ENCODE data around the gene NUP210L. TPM values are rescaled to one million over a fixed set of nuclear protein-coding genes. Genes with fewer than 3 reads are reported as not detected.

The NUP210L gene
- total and polyA plus RNA-seq, 9 of the 15 experiments (the other 6 are each of a cell fraction or from before 2014, with no cell fraction given), result 0.01 to 0.04 TPM; not detected in 7

DNA sequence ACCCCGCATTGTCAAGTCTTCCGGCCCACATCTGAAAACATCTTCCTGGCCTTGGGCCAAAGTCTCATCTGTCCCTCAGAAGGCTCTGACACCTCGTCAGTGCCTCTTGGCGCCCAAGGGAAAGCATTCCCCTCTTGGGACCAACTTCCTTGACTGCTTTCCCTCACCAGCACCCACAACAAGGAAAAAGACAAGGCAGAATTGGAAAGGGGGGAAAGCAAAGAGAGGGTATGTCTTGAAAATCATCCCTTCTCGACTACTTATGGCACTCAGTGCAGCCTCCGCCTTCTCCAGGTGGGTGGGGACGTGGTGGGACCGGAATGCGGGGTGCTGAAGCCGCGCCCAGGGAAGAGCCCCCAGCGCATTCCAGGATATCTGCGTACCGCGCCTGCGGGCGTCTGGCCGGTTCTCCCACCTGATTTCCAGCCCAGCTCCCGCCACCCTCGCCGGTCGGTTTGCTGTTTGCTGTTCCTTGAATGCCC is 191.0 kb downstream of the NUP210L start:
- Histone ChIP-seq H2AFZ (ENCODE audit: low read depth, low read length) (peak overlapping the region; percentile 87), H3K4me1 (replicated peaks in 1 of 2; ENCODE audit: control insufficient read depth in 2 of 2, insufficient read depth in 2 of 2, low read length in 2 of 2) (peaks cover 20 to 36% of the 10 kb centered on the region in 2 experiments; a peak in 4 of 5 replicates), H3K4me2 (ENCODE audit: insufficient read depth, low read length) (peak overlapping the region; percentile 89), H3K27ac (ENCODE audit: extremely low read depth, low read depth, low read length) (peak overlapping the region; percentile 81), H3K79me2 (ENCODE audit: control insufficient read depth, insufficient read depth, low read length) (peaks cover 57% of the 10 kb centered on the region), H3K9ac (ENCODE audit: insufficient read depth in 1 of 2, low read depth in 2 of 2, low read length in 2 of 2) (peak overlapping the region; percentile 85 to 95), H4K20me1 (replicated peaks; ENCODE audit: control insufficient read depth, insufficient read depth, low read length) (no peaks in the 10 kb centered on the region), H3K27me3 (ENCODE audit: control insufficient read depth in 2 of 2, insufficient read depth in 2 of 2, low read length in 2 of 2) (no peaks in the 10 kb centered on the region), H3K4me3 (peak overlapping the region; percentile 74), H3K36me3 (ENCODE audit: control insufficient read depth, insufficient read depth, low read length) (peaks cover 28% of the 10 kb centered on the region; the same call in 2 of the 3 replicates), H3K9me3 (replicated peaks; ENCODE audit: control insufficient read depth, insufficient read depth, low read depth, low read length) (no peaks in the 10 kb centered on the region), H3K9me1 (ENCODE audit: control insufficient read depth, insufficient read depth, low read length) (no peaks in the 10 kb centered on the region)
- intact Hi-C loops (cut with micrococcal nuclease), result no loop called here
- peak; percentile 6; the same call in 1 of the 3 replicates for ATAC-seq
- TSS peak; percentile 71 for BruUV-seq (replicated peaks)
- peak in 2 of 4 experiments; percentile 39 to 71 for DNase-seq (ENCODE audit: extremely low read depth in 1 of 4, low spot score in 3 of 4)
- POLR2A ChIA-PET, result interaction anchor here (0.6 to 3.0 kb wide), 8 partner anchors 11 to 185 kb away, joined by 3 to 37 read pairs (median 6); partner anchors contain the start of genes DENND4B, GATAD2B, JTB and RPS27
- CTCF ChIA-PET (ENCODE audit: low intra/inter-chr PET ratio), result no interaction called here
- WGBS (ENCODE audit: insufficient coverage, low coverage, missing lambda C conversion rate), result 1% methylated on average over 21 of the region's 22 CpGs
- in situ Hi-C loops (cut with MboI), result no loop called here
- FAIRE-seq, result peak; percentile 74
- TF ChIP-seq HDAC1 (IDR thresholded peaks at IDR 0.05) (peak in 1 of 2 experiments; percentile 40; a peak in 1 of 4 replicates), ZNF79 (CRISPR knock-in tag; IDR thresholded peaks at IDR 0.05; ENCODE audit: low read depth) (no peak), MECOM (CRISPR knock-in tag; IDR thresholded peaks at IDR 0.05) (no peak), CBX3 (IDR thresholded peaks at IDR 0.05; ENCODE audit: borderline replicate concordance in 1 of 2, low read length in 2 of 2) (peak in 1 of 2 experiments; percentile 18; a peak in 1 of 3 replicates), CBX1 (IDR thresholded peaks at IDR 0.05; ENCODE audit: low read depth) (0 out of 2 replicates have a peak, but pooled peaks have one; percentile 13), ATF1 (CRISPR knock-in tag; IDR thresholded peaks at IDR 0.05) (no peak), ATF1 (tag; IDR thresholded peaks at IDR 0.05) (0 out of 2 replicates have a peak, but pooled peaks have one; percentile 57), SMARCA4 (IDR thresholded peaks at IDR 0.05) (no peak), SP1 (CRISPR knock-in tag; IDR thresholded peaks at IDR 0.05) (0 out of 2 replicates have a peak, but pooled peaks have one; percentile 10), TCF3 (CRISPR knock-in tag; IDR thresholded peaks at IDR 0.05) (0 out of 2 replicates have a peak, but pooled peaks have one; percentile 12), ZNF76 (CRISPR knock-in tag; IDR thresholded peaks at IDR 0.05; ENCODE audit: borderline replicate concordance) (no peak), ZNF57 (CRISPR knock-in tag; IDR thresholded peaks at IDR 0.05) (no peak), MIER1 (IDR thresholded peaks at IDR 0.05; ENCODE audit: low read depth) (no peak)
- TF ChIP-seq, protein P1, sequence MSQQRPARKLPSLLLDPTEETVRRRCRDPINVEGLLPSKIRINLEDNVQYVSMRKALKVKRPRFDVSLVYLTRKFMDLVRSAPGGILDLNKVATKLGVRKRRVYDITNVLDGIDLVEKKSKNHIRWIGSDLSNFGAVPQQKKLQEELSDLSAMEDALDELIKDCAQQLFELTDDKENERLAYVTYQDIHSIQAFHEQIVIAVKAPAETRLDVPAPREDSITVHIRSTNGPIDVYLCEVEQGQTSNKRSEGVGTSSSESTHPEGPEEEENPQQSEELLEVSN (IDR thresholded peaks at IDR 0.05; ENCODE audit: borderline replicate concordance in 1 of 2, extremely low read depth in 1 of 2, insufficient read depth in 1 of 2, insufficient read length in 1 of 2, low read depth in 1 of 2, low read length in 1 of 2, poor library complexity in 1 of 2, severe bottlenecking in 1 of 2), result peak in 1 of 2 experiments; percentile 19
- TF ChIP-seq, protein P2, sequence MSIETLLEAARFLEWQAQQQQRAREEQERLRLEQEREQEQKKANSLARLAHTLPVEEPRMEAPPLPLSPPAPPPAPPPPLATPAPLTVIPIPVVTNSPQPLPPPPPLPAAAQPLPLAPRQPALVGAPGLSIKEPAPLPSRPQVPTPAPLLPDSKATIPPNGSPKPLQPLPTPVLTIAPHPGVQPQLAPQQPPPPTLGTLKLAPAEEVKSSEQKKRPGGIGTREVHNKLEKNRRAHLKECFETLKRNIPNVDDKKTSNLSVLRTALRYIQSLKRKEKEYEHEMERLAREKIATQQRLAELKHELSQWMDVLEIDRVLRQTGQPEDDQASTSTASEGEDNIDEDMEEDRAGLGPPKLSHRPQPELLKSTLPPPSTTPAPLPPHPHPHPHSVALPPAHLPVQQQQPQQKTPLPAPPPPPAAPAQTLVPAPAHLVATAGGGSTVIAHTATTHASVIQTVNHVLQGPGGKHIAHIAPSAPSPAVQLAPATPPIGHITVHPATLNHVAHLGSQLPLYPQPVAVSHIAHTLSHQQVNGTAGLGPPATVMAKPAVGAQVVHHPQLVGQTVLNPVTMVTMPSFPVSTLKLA (conservative IDR thresholded peaks at IDR 0.05), result 0 out of 4 replicates have a peak, but pooled peaks of 1 of the 2 experiments have one; percentile 12
- TF ChIP-seq, protein P3, sequence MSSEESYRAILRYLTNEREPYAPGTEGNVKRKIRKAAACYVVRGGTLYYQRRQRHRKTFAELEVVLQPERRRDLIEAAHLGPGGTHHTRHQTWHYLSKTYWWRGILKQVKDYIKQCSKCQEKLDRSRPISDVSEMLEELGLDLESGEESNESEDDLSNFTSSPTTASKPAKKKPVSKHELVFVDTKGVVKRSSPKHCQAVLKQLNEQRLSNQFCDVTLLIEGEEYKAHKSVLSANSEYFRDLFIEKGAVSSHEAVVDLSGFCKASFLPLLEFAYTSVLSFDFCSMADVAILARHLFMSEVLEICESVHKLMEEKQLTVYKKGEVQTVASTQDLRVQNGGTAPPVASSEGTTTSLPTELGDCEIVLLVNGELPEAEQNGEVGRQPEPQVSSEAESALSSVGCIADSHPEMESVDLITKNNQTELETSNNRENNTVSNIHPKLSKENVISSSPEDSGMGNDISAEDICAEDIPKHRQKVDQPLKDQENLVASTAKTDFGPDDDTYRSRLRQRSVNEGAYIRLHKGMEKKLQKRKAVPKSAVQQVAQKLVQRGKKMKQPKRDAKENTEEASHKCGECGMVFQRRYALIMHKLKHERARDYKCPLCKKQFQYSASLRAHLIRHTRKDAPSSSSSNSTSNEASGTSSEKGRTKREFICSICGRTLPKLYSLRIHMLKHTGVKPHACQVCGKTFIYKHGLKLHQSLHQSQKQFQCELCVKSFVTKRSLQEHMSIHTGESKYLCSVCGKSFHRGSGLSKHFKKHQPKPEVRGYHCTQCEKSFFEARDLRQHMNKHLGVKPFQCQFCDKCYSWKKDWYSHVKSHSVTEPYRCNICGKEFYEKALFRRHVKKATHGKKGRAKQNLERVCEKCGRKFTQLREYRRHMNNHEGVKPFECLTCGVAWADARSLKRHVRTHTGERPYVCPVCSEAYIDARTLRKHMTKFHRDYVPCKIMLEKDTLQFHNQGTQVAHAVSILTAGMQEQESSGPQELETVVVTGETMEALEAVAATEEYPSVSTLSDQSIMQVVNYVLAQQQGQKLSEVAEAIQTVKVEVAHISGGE (CRISPR knock-in tag; IDR thresholded peaks at IDR 0.05), result peak in 1 of 3 experiments; percentile 21; a peak in 1 of 6 replicates

Measured in K562 (cell line).